ENCODE data around the gene DAB1.

DAB1 gene

GRCh38 chr1:57381426-57381825 lies 42.4 kb downstream of the DAB1 start:
- no peak for DNase-seq (ENCODE audit: low read depth)
- H3K4me3 ChIP-seq (ENCODE audit: low read length) = no peak overlapping the region
- no peak for TF ChIP-seq CTCF (conservative IDR thresholded peaks at IDR 0.05; ENCODE audit: low read depth, low read length)

- TF ChIP-seq CTCF (conservative IDR thresholded peaks at IDR 0.05; ENCODE audit: low read depth, low read length) = no peak
- DNase-seq (ENCODE audit: low read depth) = no peak
- H3K4me3 ChIP-seq (ENCODE audit: low read length) = no peak overlapping the region
Measured at GRCh38 chr1:57380923-57381322, 42.9 kb downstream of the DAB1 start.

- TF ChIP-seq CTCF (conservative IDR thresholded peaks at IDR 0.05; ENCODE audit: low read depth, low read length) = no peak
- H3K4me3 ChIP-seq (ENCODE audit: low read length) = no peak overlapping the region
- no peak for DNase-seq (ENCODE audit: low read depth)
Measured at GRCh38 chr1:57378534-57378933, 45.3 kb downstream of the DAB1 start.

- no peak overlapping the region for H3K4me3 ChIP-seq (ENCODE audit: low read length)
- no peak for DNase-seq (ENCODE audit: low read depth)
- TF ChIP-seq CTCF (conservative IDR thresholded peaks at IDR 0.05; ENCODE audit: low read depth, low read length) = no peak
Measured at GRCh38 chr1:57377339-57378139, 46.3 kb downstream of the DAB1 start.

GRCh38 chr1:57376041-57376440 lies 47.8 kb downstream of the DAB1 start:
- no peak overlapping the region for H3K4me3 ChIP-seq (ENCODE audit: low read length)
- TF ChIP-seq CTCF (conservative IDR thresholded peaks at IDR 0.05; ENCODE audit: low read depth, low read length) = no peak
- no peak for DNase-seq (ENCODE audit: low read depth)

- no peak overlapping the region for H3K4me3 ChIP-seq (ENCODE audit: low read length)
- no peak for DNase-seq (ENCODE audit: low read depth)
- TF ChIP-seq CTCF (conservative IDR thresholded peaks at IDR 0.05; ENCODE audit: low read depth, low read length) = no peak
Measured at GRCh38 chr1:57369889-57370288, 54.0 kb downstream of the DAB1 start.

- no peak overlapping the region for H3K4me3 ChIP-seq (ENCODE audit: low read length)
- TF ChIP-seq CTCF (conservative IDR thresholded peaks at IDR 0.05; ENCODE audit: low read depth, low read length) = no peak
- no peak for DNase-seq (ENCODE audit: low read depth)
Measured at GRCh38 chr1:57367945-57368344, 55.9 kb downstream of the DAB1 start.

All from retinal pigment epithelial cell (primary cell).